CD4-positive, alpha-beta T cell treated with Interferon gamma for 1 hour (primary cell): ENCODE data around the gene NXPH4.

Source experiments
- DNase-seq: peaks from one replicate; pipeline ENCODE4 v3.0.0-alpha.2; 2020

The NXPH4 gene

DNA sequence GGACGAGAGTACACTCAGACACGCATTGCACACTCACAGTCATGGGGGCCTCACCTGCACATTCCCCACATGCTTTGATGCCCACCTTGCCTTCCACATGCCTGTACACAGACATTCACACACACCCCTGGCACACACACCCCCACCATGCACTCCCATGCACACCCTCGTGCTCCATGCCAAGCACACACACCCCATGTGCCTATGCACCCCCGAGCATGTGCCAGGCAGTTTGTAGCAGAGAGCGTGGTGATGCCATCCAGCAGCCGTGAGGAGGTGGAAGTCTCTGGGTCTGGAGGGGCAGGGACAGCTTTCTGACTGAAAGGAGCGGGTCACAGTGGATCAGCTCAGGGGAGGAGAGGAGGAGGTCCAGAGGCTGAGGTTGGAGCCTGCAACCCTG is 10.7 kb upstream of the NXPH4 start:
- DNase-seq, result no peak

- DNase-seq, result no peak
These were observed 8.6 kb upstream of the NXPH4 start for GRCh38 chr12:57207731-57208630.

DNA sequence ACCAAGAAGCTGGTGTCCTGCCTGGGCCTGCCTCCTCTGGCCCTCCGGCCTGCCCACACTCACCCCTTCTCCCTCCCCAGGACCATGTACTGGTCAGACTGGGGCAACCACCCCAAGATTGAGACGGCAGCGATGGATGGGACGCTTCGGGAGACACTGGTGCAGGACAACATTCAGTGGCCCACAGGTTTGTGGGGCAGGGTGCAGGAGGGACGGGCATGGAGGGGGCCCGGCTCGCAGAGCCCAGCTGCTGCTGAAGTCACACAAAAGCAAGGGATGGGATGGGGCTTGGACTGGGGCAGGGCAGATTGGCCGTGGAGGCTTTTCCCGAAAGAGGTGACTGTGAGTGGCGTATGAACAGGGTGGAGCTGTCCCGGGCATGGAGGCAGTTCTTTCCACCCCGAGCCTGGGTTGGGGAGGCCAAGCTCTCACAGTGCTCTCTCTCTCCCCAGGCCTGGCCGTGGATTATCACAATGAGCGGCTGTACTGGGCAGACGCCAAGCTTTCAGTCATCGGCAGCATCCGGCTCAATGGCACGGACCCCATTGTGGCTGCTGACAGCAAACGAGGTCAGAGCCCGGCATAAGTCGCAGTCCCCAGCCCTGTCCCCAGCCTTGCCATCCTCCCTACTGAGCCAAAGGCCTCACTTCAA is 7.8 kb upstream of the NXPH4 start:
- DNase-seq, result no peak

DNA sequence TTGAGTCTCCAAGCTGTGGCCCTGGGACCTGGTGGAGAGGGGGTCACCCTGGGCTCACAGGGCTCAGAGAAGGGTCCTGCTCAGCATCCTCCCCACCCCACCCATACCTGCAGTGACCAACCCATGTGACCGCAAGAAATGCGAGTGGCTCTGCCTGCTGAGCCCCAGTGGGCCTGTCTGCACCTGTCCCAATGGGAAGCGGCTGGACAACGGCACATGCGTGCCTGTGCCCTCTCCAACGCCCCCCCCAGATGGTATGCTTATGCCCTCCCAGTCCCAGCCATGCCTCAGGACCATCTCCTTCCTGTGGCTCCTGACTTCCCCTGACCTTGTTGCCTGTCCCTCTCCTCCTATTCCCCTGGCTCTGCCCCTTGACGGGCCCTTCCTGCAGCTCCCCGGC is 6.7 kb upstream of the NXPH4 start:
- no peak for DNase-seq

- no peak for DNase-seq
These were observed 6.1 kb upstream of the NXPH4 start for GRCh38 chr12:57210461-57210860.

DNA sequence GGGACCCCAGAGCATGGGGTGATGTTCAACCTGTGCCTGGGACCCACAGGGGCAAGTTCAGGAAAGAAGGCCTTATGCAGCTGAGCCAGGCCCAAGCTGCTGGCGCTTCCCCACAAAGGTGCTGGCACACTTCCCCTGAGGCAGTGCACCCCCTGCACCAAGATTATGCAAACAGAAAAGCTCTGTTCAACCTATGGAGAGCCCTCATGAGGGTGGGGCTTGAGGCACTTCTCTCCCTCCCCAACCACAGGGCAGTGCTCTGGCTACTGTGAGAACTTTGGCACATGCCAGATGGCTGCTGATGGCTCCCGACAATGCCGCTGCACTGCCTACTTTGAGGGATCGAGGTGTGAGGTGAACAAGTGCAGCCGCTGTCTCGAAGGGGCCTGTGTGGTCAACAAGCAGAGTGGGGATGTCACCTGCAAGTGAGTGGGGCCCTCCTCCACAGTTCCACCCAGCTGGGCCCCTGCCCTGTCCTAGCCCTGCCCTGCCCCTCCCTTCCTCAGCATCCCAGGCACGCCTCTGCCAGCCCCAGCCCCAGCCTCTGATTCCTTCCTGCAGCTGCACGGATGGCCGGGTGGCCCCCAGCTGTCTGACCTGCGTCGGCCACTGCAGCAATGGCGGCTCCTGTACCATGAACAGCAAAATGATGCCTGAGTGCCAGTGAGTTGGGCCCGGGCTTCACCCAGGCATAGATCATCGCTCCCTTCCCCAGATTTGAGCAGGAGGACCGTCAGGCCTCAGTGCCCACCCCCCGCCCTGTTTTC is 5.5 kb upstream of the NXPH4 start:
- no peak for DNase-seq

DNA sequence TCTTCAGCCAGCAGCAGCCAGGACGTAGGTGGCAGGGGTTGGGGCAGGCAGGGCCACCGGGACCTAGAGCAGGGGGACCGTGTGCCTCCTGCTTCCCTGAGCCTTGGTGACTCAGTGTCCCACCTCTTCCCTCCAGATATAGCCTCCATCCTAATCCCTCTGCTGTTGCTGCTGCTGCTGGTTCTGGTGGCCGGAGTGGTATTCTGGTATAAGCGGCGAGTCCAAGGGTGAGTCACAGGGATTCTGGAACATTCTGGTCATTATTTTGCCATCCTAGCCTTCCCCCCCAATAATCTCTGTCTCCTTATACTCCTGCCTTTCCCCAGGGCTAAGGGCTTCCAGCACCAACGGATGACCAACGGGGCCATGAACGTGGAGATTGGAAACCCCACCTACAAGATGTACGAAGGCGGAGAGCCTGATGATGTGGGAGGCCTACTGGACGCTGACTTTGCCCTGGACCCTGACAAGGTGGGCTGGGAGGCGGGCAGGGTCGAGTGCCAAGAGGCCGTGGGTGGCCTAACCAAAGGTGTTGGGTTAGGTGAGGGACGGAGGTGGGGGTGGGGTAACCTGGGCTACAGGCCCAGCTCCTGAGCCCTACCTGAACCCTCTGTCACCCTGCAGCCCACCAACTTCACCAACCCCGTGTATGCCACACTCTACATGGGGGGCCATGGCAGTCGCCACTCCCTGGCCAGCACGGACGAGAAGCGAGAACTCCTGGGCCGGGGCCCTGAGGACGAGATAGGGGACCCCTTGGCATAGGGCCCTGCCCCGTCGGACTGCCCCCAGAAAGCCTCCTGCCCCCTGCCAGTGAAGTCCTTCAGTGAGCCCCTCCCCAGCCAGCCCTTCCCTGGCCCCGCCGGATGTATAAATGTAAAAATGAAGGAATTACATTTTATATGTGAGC is 4.5 kb upstream of the NXPH4 start:
- no peak for DNase-seq

- no peak for DNase-seq
These were observed 3.9 kb upstream of the NXPH4 start for GRCh38 chr12:57212701-57213057.

GRCh38 chr12:57213058-57213715 is 3.4 kb upstream of the NXPH4 start:
- peak; percentile 84 for DNase-seq

DNA sequence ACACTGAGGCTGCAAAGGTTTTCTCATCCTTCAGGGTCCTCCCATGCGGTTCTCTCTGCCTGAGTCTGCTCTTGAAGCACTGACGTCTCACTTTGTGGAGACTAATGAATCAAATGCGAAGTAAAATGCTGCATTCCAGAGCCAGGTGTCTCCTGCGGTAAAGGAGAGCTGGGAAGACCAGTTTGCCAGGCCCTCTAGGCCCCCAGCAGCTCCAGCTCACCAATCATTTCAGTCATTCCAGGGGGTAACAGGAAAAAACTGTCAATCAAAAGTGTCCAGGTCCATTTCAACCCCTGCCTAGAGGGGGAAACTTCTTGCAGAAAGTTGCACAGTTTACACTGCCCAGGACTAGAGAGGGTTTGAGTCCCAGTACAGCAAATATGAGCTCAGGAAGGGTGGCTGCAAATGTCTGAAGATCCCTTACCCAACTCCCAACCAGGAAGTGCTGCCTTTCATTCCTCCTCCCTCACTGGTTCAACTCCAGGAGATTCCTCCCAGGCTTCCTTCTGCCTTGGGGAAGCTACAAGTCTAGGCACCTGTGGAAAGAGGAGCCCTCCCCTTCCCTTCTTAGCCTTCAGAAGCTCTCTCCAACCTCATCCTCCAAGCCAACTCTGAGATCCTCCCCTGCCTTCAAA is 2.7 kb upstream of the NXPH4 start:
- no peak for DNase-seq

GRCh38 chr12:57214398-57214781 is 2.2 kb upstream of the NXPH4 start:
- peak; percentile 65 for DNase-seq

DNA sequence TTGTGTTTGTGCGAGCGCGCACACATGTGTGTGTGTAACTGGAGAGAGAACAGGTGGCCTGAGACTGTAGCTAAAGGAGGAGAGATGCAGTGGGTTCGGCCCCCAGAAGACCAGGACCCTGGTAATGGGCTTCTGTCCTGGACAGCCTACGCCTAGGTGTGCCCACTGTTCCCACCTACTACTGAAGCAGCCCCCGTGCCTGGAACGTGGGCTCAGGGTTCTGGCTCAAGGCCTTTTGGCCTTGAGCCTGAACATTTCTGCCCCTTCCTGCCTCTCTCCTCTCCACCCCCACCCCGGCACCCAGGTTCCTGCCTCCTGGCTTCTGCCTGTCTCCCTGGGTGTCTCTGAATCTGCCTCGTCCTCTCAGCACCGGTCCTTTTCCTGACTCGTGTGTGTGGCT is 1.5 kb upstream of the NXPH4 start:
- no peak for DNase-seq

GRCh38 chr12:57215668-57216013 is 953 bp upstream of the NXPH4 start:
- peak; percentile 60 for DNase-seq

- DNase-seq, result peak; percentile 36
These were observed 606 bp downstream of the NXPH4 start for GRCh38 chr12:57216921-57217879.

DNA sequence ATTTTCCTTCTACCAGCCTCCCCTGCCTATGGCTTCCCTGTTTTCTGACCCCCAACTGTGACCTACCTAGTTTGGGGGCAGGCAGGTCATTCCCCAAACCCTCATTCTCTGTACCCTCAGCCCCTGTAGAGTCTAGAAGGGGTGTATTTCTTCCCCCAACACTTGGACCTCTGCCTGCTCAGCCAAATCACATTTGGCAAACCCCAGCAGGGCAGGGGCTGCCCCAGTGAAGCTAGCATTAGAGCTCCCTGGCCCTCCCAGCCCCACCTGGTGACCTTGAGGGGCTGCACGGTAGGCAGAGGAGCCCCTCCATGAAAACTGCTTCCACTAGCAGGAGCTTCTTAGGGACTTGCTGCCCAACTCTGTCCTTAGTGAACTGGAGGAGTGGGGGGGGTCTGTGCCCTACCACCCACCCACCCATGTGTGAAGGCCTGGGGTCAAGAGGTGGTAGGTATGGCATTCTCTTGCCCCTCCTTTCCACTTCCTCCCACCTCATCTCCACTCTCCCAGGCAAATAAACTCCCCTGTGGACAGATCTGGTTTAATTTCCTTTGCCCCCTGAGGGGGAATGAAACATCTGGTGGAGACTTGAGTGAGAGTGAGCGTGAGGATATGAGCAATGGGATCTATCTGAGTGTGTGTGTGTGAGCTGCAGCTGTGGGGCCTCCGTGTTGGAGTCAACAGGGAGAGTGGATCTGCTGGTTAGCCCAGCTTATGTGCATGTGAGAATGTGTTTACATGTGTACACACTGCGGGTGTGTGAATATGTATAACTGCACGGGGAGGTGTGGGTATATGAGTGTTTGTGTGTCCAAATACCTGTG is 1.6 kb downstream of the NXPH4 start:
- DNase-seq, result no peak

DNA sequence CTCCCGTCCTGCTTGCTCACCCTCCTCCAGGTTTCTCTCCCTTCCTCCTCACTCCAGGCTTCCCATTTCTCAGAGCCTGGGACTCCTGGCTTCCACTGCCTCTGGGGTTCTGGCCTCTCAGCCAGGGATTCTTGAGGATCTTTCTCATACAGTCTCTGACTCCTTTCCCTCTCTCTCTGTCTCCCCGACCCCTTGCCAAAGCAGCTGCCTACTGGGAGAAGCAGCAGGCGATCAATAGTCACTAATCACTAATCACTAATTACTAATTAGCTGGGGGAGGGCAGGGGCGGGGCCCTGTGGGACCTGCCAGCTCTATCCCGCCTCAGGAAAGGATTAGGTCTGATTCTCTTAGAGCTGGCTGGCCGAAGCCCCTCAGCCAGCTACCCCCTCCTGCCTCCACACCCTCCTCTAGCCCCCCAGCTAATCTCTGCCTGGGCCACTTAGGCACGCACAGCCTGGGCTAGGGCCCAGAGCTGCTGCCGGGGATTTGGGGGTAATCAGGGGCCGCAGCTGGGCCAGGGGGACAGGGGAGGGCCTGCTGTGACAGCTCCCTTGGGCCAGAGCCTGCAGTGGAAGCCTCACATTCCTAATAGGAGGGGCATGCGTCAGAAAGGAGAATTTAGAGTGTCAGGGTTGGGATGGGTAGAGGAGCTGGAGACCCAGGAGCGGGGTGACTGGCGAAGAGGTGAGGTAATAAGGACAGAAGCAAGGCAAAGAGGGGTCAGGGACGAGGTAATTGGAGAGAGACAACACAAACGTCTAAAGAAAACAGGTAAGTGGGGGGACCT is 2.8 kb downstream of the NXPH4 start:
- DNase-seq, result no peak

DNA sequence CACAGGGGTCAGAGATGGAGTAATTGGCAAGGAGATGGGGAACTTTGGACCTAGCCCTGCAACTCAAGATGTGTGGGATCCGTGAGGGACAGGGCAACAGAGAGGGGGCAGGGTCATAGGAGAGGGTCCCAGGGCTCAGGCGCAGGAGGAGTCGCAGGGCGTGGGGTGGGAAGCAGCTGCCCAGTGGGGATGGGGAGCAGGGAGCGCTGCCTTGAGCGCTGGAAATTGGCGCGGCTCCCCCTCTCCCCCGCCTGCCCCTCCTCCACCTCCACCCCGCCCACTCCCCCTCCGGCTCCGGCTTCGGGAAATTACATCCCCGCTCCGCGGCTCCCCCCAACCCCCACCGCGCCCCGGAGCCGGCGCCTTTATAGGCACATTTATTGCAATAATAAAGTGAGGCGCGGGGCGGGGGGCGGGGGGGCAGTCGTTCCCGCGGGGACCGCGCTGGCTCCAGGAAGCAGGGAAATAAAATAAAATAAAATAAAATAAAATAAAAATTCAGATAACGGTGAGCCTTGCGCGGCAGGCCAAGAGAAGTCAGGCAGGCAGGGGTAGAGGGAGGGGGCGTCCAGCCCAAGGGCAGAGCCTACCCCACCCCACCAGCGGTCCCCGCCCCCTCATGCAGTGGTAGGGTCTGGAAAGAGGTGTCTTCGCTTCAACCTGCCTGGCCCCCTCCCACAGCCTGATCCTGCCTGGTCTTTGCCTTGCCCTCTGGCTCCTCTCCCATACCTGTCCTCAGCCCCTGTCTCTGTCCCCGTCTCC is 3.6 kb downstream of the NXPH4 start:
- no peak for DNase-seq

DNA sequence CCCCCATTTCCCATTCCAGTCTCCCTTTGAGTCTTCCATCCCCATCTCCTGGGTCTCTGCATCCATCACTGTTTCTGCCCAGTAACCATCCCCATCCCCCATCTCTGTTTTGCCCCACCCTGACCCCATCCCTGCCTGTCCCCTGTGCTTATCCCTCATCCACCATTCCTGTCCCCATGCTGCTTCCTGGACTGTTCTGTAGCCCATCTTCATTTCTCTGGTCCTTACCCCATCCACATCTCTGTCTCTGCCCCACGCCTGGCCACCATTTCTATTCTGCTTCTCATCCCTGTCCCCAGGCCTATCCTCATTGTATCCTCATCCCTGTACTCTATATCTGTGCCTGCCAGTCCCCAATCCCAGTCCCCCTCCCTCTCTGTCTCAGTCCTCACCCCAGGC is 4.2 kb downstream of the NXPH4 start:
- DNase-seq, result no peak
